ENCODE results near the gene UBE2E2.

DNA sequence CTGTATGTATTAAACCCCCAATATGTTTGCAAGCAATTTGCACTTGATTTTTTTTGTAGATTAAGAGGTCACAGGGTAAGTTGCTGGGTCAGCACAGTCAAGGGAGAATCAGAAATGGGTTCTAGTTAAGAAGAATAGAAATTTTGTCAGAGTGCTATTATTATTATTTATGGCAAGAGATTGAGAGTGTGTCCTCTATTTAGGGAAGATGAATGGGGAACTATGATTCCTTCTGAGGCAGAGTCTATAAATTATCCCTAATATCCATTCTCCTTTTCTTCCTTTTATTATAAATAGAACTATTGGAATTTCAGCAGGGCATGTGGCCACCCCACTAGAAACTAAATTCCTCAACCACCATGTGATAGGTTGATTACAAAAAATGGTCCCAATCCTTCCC is 392.7 kb downstream of the UBE2E2 start:
- TF ChIP-seq, protein P1, sequence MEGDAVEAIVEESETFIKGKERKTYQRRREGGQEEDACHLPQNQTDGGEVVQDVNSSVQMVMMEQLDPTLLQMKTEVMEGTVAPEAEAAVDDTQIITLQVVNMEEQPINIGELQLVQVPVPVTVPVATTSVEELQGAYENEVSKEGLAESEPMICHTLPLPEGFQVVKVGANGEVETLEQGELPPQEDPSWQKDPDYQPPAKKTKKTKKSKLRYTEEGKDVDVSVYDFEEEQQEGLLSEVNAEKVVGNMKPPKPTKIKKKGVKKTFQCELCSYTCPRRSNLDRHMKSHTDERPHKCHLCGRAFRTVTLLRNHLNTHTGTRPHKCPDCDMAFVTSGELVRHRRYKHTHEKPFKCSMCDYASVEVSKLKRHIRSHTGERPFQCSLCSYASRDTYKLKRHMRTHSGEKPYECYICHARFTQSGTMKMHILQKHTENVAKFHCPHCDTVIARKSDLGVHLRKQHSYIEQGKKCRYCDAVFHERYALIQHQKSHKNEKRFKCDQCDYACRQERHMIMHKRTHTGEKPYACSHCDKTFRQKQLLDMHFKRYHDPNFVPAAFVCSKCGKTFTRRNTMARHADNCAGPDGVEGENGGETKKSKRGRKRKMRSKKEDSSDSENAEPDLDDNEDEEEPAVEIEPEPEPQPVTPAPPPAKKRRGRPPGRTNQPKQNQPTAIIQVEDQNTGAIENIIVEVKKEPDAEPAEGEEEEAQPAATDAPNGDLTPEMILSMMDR (IDR thresholded peaks at IDR 0.05) = no peak
- TF ChIP-seq POLR2A (IDR thresholded peaks at IDR 0.05) = no peak

All from esophagus squamous epithelium (tissue), 4 donors.